ENCODE results near the gene VPS51. TPM values are rescaled to one million over a fixed set of nuclear protein-coding genes. Genes with fewer than 3 reads are reported as not detected.
A peak's percentile ranks its signal among the peaks of the same experiment; 100 is the strongest.

Gene VPS51
- polyA plus RNA-seq, 1 experiment, result 86.2 TPM

DNA sequence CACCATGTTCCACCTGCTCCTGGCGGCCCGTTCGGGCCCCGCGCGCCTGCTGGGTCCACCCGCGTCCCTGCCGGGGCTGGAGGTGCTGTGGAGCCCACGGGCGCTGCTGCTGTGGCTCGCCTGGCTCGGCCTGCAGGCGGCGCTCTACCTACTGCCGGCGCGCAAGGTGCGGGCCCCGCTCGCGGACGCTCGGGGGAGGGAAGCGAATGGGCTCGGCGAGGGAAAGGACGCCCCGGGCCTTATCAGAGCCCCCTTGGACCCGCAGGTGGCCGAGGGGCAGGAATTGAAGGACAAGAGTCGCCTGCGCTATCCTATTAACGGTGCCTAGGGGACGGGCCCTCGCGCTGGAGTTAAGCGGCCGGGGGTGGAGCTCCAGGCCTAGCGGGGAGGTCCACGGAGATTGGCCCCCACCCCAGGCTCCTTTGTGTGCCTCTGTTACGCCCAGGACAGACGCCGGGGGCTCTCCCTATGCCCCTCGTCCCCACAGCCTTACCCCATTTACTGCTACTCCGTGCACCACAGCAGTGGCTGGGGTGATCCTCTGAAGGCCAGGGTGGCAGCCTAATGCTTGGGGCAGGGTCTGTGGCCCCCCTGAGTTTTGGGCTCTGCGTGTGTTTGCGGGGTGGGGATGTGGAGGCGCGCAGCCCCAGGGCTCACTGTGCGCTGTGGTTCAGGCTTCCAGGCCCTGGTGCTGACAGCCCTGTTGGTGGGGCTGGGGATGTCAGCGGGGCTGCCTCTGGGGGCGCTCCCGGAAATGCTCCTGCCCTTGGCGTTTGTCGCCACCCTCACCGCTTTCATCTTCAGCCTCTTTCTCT, 16.7 kb downstream of the VPS51 start:
- H3K36me3 ChIP-seq (ENCODE audit: control insufficient read depth, insufficient read depth, low read length), result peaks cover 10% of the 10 kb centered on the region; the same call in 1 of the 2 replicates
- DNase-seq (ENCODE audit: low read depth), result no peak
- no peaks in the 10 kb centered on the region for H3K27me3 ChIP-seq (ENCODE audit: control insufficient read depth, insufficient read depth, low read length)
- ChIA-PET POLR2A (interaction anchor here (0.5 kb wide), 1 partner anchor 218 kb away, joined by 3 read pairs; no protein-coding TSS in a partner anchor), CTCF (interaction anchor here (0.6 to 7.2 kb wide), 24 partner anchors 8 to 269 kb away, joined by 3 to 152 read pairs (median 4); partner anchors contain the start of genes ARL2, CAPN1, CDCA5 and FAU)
- H3K4me3 ChIP-seq (ENCODE audit: low read depth, low read length), result peak overlapping the region; percentile 44
- TF ChIP-seq, protein P1, sequence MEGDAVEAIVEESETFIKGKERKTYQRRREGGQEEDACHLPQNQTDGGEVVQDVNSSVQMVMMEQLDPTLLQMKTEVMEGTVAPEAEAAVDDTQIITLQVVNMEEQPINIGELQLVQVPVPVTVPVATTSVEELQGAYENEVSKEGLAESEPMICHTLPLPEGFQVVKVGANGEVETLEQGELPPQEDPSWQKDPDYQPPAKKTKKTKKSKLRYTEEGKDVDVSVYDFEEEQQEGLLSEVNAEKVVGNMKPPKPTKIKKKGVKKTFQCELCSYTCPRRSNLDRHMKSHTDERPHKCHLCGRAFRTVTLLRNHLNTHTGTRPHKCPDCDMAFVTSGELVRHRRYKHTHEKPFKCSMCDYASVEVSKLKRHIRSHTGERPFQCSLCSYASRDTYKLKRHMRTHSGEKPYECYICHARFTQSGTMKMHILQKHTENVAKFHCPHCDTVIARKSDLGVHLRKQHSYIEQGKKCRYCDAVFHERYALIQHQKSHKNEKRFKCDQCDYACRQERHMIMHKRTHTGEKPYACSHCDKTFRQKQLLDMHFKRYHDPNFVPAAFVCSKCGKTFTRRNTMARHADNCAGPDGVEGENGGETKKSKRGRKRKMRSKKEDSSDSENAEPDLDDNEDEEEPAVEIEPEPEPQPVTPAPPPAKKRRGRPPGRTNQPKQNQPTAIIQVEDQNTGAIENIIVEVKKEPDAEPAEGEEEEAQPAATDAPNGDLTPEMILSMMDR (IDR thresholded peaks at IDR 0.05; ENCODE audit: insufficient read depth, low read depth, low read length), result peak; percentile 58

DNA sequence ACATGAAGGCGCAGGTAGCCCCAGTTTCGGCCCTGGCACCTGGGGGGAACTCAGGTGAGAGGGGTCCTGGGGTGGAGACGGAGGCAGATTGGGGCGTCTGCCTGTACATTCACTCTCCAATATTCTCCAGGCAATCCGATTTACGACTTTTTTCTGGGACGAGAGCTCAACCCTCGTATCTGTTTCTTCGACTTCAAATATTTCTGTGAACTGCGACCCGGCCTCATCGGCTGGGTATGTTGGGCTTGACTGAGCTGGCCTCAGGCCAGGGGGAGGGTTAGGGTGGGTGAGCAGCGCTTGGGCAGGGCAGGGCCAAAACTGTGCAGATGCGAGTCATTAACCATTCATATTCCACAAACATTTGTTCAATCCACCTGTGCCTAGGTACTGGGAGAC, 17.3 kb downstream of the VPS51 start:
- TF ChIP-seq, protein P1 (IDR thresholded peaks at IDR 0.05; ENCODE audit: insufficient read depth, low read depth, low read length), result no peak
- CTCF ChIA-PET, result interaction anchor here (0.6 to 7.2 kb wide), 17 partner anchors 8 to 270 kb away, joined by 3 to 152 read pairs (median 3); partner anchors contain the start of genes ARL2, CDCA5, FAU and MRPL49
- no peaks in the 10 kb centered on the region for H3K27me3 ChIP-seq (ENCODE audit: control insufficient read depth, insufficient read depth, low read length)
- H3K36me3 ChIP-seq (ENCODE audit: control insufficient read depth, insufficient read depth, low read length), result peaks cover 10% of the 10 kb centered on the region; the same call in 1 of the 2 replicates
- POLR2A ChIA-PET, result interaction anchor here (0.5 kb wide), 1 partner anchor 218 kb away, joined by 3 read pairs; no protein-coding TSS in a partner anchor
- no peak for DNase-seq (ENCODE audit: low read depth)
- H3K4me3 ChIP-seq (ENCODE audit: low read depth, low read length), result no peak overlapping the region

DNA sequence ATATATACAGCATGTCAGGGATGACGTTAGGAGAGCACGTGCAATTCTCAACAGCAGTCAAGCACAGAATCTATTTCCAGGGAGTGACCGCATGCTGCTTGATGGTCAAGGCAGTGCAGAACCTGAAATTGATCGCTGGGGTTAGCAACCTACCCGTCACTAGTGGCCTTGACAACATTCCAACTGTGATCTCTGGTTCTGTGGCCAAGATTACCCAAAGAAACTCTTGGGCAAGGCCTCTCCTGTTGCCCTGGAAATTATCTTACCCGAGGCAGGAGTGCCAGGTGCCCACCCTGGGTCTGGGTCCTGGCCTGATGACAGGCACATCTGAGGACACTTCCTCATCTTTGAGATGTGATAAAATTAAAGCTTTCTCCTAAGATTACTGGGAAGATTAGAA, 17.8 kb downstream of the VPS51 start:
- POLR2A ChIA-PET, result no interaction called here
- no peak for DNase-seq (ENCODE audit: low read depth)
- CTCF ChIA-PET, result interaction anchor here (1.1 to 7.2 kb wide), 4 partner anchors 8 to 100 kb away, joined by 3 to 152 read pairs (median 12); partner anchors contain the start of genes ARL2, CAPN1, FAU and MRPL49
- no peak overlapping the region for H3K4me3 ChIP-seq (ENCODE audit: low read depth, low read length)
- TF ChIP-seq, protein P1 (IDR thresholded peaks at IDR 0.05; ENCODE audit: insufficient read depth, low read depth, low read length), result no peak
- H3K36me3 ChIP-seq (ENCODE audit: control insufficient read depth, insufficient read depth, low read length), result peaks cover 7% of the 10 kb centered on the region; the same call in 1 of the 2 replicates
- no peaks in the 10 kb centered on the region for H3K27me3 ChIP-seq (ENCODE audit: control insufficient read depth, insufficient read depth, low read length)

DNA sequence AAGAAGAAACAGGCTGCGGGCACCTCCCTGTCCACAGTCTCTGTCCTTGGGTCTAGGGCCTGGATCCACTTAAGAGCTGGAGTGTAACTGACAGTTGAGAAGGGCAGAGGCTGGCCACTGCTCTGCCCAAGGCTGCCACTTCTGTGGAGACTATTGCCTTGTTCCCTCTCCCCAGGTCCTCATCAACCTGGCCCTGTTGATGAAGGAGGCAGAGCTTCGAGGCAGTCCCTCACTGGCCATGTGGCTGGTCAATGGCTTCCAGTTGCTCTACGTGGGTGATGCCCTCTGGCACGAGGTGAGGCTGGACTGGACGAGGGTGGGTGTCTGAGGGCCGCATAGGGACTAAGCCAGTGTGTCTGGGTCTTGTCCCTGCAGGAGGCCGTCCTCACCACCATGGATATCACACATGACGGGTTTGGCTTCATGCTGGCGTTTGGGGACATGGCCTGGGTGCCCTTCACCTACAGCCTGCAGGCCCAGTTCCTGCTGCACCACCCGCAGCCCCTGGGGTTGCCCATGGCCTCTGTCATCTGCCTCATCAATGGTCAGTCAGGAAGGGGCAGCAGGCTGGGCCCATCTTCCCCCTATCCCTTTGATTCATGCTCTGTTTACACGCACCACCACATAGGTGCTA, 18.6 kb downstream of the VPS51 start:
- Histone ChIP-seq H3K27me3 (ENCODE audit: control insufficient read depth, insufficient read depth, low read length) (no peaks in the 10 kb centered on the region), H3K36me3 (ENCODE audit: control insufficient read depth, insufficient read depth, low read length) (peaks cover 3% of the 10 kb centered on the region; the same call in 1 of the 2 replicates), H3K4me3 (ENCODE audit: low read depth, low read length) (no peak overlapping the region)
- TF ChIP-seq, protein P1 (IDR thresholded peaks at IDR 0.05; ENCODE audit: insufficient read depth, low read depth, low read length), result no peak
- no peak for DNase-seq (ENCODE audit: low read depth)
- ChIA-PET CTCF (interaction anchor here (1.1 to 1.4 kb wide), 2 partner anchors 67 to 100 kb away, joined by 3 read pairs; partner anchors contain the start of genes ARL2 and CAPN1), POLR2A (no interaction called here)
